Measurements from ENCODE around the gene PIP5K1C.

- TF ChIP-seq, protein P1, sequence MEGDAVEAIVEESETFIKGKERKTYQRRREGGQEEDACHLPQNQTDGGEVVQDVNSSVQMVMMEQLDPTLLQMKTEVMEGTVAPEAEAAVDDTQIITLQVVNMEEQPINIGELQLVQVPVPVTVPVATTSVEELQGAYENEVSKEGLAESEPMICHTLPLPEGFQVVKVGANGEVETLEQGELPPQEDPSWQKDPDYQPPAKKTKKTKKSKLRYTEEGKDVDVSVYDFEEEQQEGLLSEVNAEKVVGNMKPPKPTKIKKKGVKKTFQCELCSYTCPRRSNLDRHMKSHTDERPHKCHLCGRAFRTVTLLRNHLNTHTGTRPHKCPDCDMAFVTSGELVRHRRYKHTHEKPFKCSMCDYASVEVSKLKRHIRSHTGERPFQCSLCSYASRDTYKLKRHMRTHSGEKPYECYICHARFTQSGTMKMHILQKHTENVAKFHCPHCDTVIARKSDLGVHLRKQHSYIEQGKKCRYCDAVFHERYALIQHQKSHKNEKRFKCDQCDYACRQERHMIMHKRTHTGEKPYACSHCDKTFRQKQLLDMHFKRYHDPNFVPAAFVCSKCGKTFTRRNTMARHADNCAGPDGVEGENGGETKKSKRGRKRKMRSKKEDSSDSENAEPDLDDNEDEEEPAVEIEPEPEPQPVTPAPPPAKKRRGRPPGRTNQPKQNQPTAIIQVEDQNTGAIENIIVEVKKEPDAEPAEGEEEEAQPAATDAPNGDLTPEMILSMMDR (conservative IDR thresholded peaks at IDR 0.05; ENCODE audit: low read depth, low read length), result no peak
- no peak for TF ChIP-seq EZH2 (IDR thresholded peaks at IDR 0.05; ENCODE audit: borderline replicate concordance, low read depth, low read length, poor library complexity, severe bottlenecking)
These were observed 62.6 kb downstream of the PIP5K1C start for GRCh38 chr19:3637621-3638020.
